GM12878 (cell line): Measurements from ENCODE around the gene PKHD1. TPM values are rescaled to one million over a fixed set of nuclear protein-coding genes. Genes with fewer than 3 reads are reported as not detected.

Experiments
- ATAC-seq: fragments of 200-7000 bp; cut with Tn5 transposase; 3 replicates; pipeline ENCODE4 v1.9.1; 2020; ENCODE audit warnings: mild to moderate bottlenecking, moderate library complexity
- BruUV-seq: library from RNA; stranded (reverse); fragments of 400-500 nt; replicated peaks from 2 replicates; lab custom pipeline; 2021; lab: Mats Ljungman, UMichigan
- CTCF ChIA-PET: fragments of 300-600 bp; sonication (Branson Sonifier 250); formaldehyde crosslinking; extraction: SDS; loops from one replicate; lab custom pipeline; 2021; ENCODE audit warnings: inconsistent platforms; lab: Yijun Ruan, JAX
- POLR2A ChIA-PET: fragments of 350-600 bp; formaldehyde crosslinking; extraction: SDS; loops from one replicate; lab custom pipeline; 2021; ENCODE audit warnings: inconsistent platforms; lab: Charles Lee
- RAD21 ChIA-PET: fragments of 300-600 bp; sonication (Branson Sonifier 250); formaldehyde crosslinking; loops from one replicate; lab custom pipeline; 2023; ENCODE audit warnings: antibody characterized with exemption; ENCODE audit not compliant: unreplicated experiment; lab: Charles Lee
- SMC1A ChIA-PET: fragments of 300-600 bp; sonication (Branson Sonifier 250); formaldehyde crosslinking; loops from one replicate; lab custom pipeline; 2023; ENCODE audit not compliant: unreplicated experiment, uncharacterized antibody; lab: Charles Lee
- DNase-seq: peaks from one replicate; pipeline ENCODE4 v3.0.0-alpha.2; 2011; ENCODE audit warnings: low read depth, low spot score
- FAIRE-seq: peaks from 3 replicates; lab custom pipeline; 2011; peaks lifted over from hg19 to GRCh38; lab: Jason Lieb, UNC
- H2AFZ ChIP-seq: 2 replicates; pipeline ENCODE4 v1.6.0; 2011; ENCODE audit warnings: low read depth, low read length, control low read depth; ENCODE audit not compliant: control insufficient read depth
- H3K27ac ChIP-seq: 2 replicates; pipeline ENCODE4 v1.5.1; 2011; ENCODE audit warnings: control low read depth; ENCODE audit not compliant: control insufficient read depth, insufficient read depth
- H3K27me3 ChIP-seq, 2 experiments: replicated peaks in 1 of 2; 2 replicates each; pipeline versions ENCODE4 v1.6.0 to v1.6.1; 2011; ENCODE audit warnings: low read length in 1 of 2; ENCODE audit not compliant: control insufficient read depth in 2 of 2, insufficient read depth in 2 of 2
- H3K36me3 ChIP-seq, 2 experiments: 2 replicates each; pipeline ENCODE4 v1.5.1; 2011; ENCODE audit warnings: low read length in 1 of 2; ENCODE audit not compliant: control insufficient read depth in 2 of 2, insufficient read depth in 2 of 2
- H3K4me1 ChIP-seq: 2 replicates; pipeline ENCODE4 v1.6.1; 2011; ENCODE audit warnings: mild to moderate bottlenecking, low read length, moderate library complexity, mixed read lengths; ENCODE audit not compliant: control insufficient read depth, insufficient read depth
- H3K4me2 ChIP-seq: 2 replicates; pipeline ENCODE4 v1.6.0; 2011; ENCODE audit warnings: control low read depth; ENCODE audit not compliant: control insufficient read depth, insufficient read depth
- H3K4me3 ChIP-seq: fragments of 200-600 bp; sonication (generic); 2 replicates; pipeline ENCODE4 v1.5.1; 2016
- H3K79me2 ChIP-seq: 2 replicates; pipeline ENCODE4 v1.6.0; 2011; ENCODE audit warnings: low read length; ENCODE audit not compliant: control insufficient read depth, insufficient read depth
- H3K9ac ChIP-seq: 2 replicates; pipeline ENCODE4 v1.8.0; 2011; ENCODE audit warnings: low read length, control low read depth, mixed read lengths; ENCODE audit not compliant: control insufficient read depth, insufficient read depth
- H3K9me3 ChIP-seq: replicated peaks from 3 replicates; pipeline ENCODE4 v1.5.1; 2011; ENCODE audit warnings: mild to moderate bottlenecking, low read length; ENCODE audit not compliant: control insufficient read depth, insufficient read depth
- H4K20me1 ChIP-seq: 2 replicates; pipeline ENCODE4 v1.6.0; 2011; ENCODE audit not compliant: control insufficient read depth, insufficient read depth
- EGR1 ChIP-seq, 2 experiments: IDR thresholded peaks; 1 replicate in 1 of 2; 2 replicates in 1 of 2; pipeline ENCODE4 v1.6.1; 2011 to 2012; ENCODE audit warnings: low read depth in 2 of 2, low read length in 2 of 2, borderline replicate concordance in 1 of 2, mild to moderate bottlenecking in 1 of 2, moderate library complexity in 1 of 2
- ETV6 ChIP-seq, 2 experiments: fragments of 450-650 bp in 1 of 2; IDR thresholded peaks in 1 of 2; conservative IDR thresholded peaks in 1 of 2; 2 replicates each; pipeline ENCODE4 v1.6.1; 2014; ENCODE audit warnings: antibody characterized with exemption in 1 of 2, borderline replicate concordance in 1 of 2, low read depth in 1 of 2, mild to moderate bottlenecking in 1 of 2, moderate library complexity in 1 of 2
- GATAD2B ChIP-seq: fragments of 450-650 bp; conservative IDR thresholded peaks from 2 replicates; pipeline ENCODE4 v1.6.1; 2017; ENCODE audit warnings: low read depth, mild to moderate bottlenecking, moderate library complexity
- JUNB ChIP-seq: IDR thresholded peaks from 2 replicates; pipeline ENCODE4 v1.6.1; 2016; ENCODE audit warnings: antibody characterized with exemption, mild to moderate bottlenecking
- MTA3 ChIP-seq: IDR thresholded peaks from 2 replicates; pipeline ENCODE4 v1.6.1; 2012; ENCODE audit warnings: low read length, inconsistent platforms, borderline replicate concordance
- NFXL1 ChIP-seq: fragments of 450-650 bp; IDR thresholded peaks from 2 replicates; pipeline ENCODE4 v1.6.1; 2017; ENCODE audit warnings: antibody characterized with exemption, mild to moderate bottlenecking, borderline replicate concordance
- NR2F1 ChIP-seq: fragments of 450-650 bp; conservative IDR thresholded peaks from 2 replicates; pipeline ENCODE4 v1.6.1; 2017; ENCODE audit warnings: mild to moderate bottlenecking
- RAD51 ChIP-seq: fragments of 450-650 bp; IDR thresholded peaks from 2 replicates; pipeline ENCODE4 v1.6.1; 2016; ENCODE audit warnings: moderate library complexity, mild to moderate bottlenecking, inconsistent platforms
- SP1 ChIP-seq: IDR thresholded peaks from one replicate; pipeline ENCODE4 v1.6.1; 2011; ENCODE audit warnings: low read depth, low read length
- SREBF1 ChIP-seq: IDR thresholded peaks from 2 replicates; pipeline ENCODE4 v1.6.1; 2012; ENCODE audit warnings: mild to moderate bottlenecking, low read length
- TCF3 ChIP-seq: IDR thresholded peaks from 2 replicates; pipeline ENCODE4 v1.6.1; 2012; ENCODE audit warnings: low read depth, mild to moderate bottlenecking, low read length, borderline replicate concordance; ENCODE audit not compliant: insufficient read depth
- ZBTB33 ChIP-seq: fragments of 450-650 bp; IDR thresholded peaks from 2 replicates; pipeline ENCODE4 v1.6.1; 2017; ENCODE audit warnings: mild to moderate bottlenecking
- ZBTB4 ChIP-seq: fragments of 450-650 bp; formaldehyde crosslinking; IDR thresholded peaks from 2 replicates; pipeline ENCODE4 v1.4.0; 2022; ENCODE audit warnings: mild to moderate bottlenecking, moderate library complexity
- ZNF622 ChIP-seq: fragments of 450-650 bp; IDR thresholded peaks from 2 replicates; pipeline ENCODE4 v1.6.1; 2017; ENCODE audit warnings: mild to moderate bottlenecking, inconsistent platforms
- WGBS: methylation state at CpG from one replicate; pipeline ENCODE4 v1.1.6; 2016; ENCODE audit warnings: low lambda C conversion rate; ENCODE audit not compliant: insufficient replicate concordance, insufficient coverage; ENCODE audit errors: missing lambda C conversion rate; 5-methylcytosine and 5-hydroxymethylcytosine counted together
- in situ Hi-C: fragments of 300-500 bp; cut with MboI; formaldehyde crosslinking; loops from 9 replicates; pipeline ENCODE4 v1.14.3; 2018; ENCODE audit warnings: mixed read lengths
- intact Hi-C: fragments of 100-400 bp; cut with micrococcal nuclease; formaldehyde crosslinking; loops from one replicate; pipeline ENCODE4 v1.14.2; 2022; ENCODE audit not compliant: unreplicated experiment
- polyA plus RNA-seq, 11 experiments: library from polyadenylated mRNA; depleted of rRNA in 4 of 11; unstranded in 6 of 11; stranded (reverse) in 5 of 11; fragments of >200 nt; fragmentation: Nextera tagmentation in 4 of 11; fragmentation: Illumina TruSeq in 1 of 11; extraction: Ambion mirVana in 4 of 11; extraction: Trizol in 1 of 11; gene quantifications; 1 replicate in 1 of 11; 2 replicates in 10 of 11; pipeline versions ENCODE4 v1.2.1 to v1.2.3, GENCODE V29; 2011 to 2016; ENCODE audit warnings: inconsistent platforms in 2 of 11, missing spikeins in 2 of 11, low read depth in 1 of 11
- total RNA-seq, 4 experiments: library from RNA; depleted of rRNA in 3 of 4; stranded (reverse); fragments of >200 nt in 3 of 4; fragmentation: Illumina TruSeq in 1 of 4; extraction: Trizol in 1 of 4; gene quantifications; 2 replicates each; pipeline versions ENCODE4 v1.2.1 to v1.2.3, GENCODE V29; 2013 to 2021
- TF ChIP-seq, protein P1 (sequence below): fragments of 450-650 bp; conservative IDR thresholded peaks from 2 replicates; pipeline ENCODE4 v1.6.1; 2017; ENCODE audit warnings: mild to moderate bottlenecking, moderate library complexity
- TF ChIP-seq, protein P2 (sequence below): fragments of 450-650 bp; IDR thresholded peaks from 2 replicates; pipeline ENCODE4 v1.6.1; 2017; ENCODE audit warnings: low read depth, mild to moderate bottlenecking, moderate library complexity

PKHD1 gene
- total and polyA plus RNA-seq, 10 of the 15 experiments (the other 5 are each of a cell fraction or from before 2014, with no cell fraction given): under 0.01 to 0.90 (median 0.02) TPM; not detected in 1

GRCh38 chr6:51841626-51842025 is 245.8 kb downstream of the PKHD1 start:
- Histone ChIP-seq H4K20me1 (no peaks in the 10 kb centered on the region; the same call in 1 of the 2 replicates), H3K27ac (no peak overlapping the region), H2AFZ (no peak overlapping the region), H3K4me3 (no peak overlapping the region), H3K4me1 (no peaks in the 10 kb centered on the region), H3K9me3 (no peaks in the 10 kb centered on the region), H3K9ac (no peak overlapping the region), H3K27me3 (peaks cover 0 to 2% of the 10 kb centered on the region in 2 experiments; a peak in 2 of 4 replicates), H3K79me2 (no peaks in the 10 kb centered on the region), H3K4me2 (no peak overlapping the region), H3K36me3 (no peaks in the 10 kb centered on the region)
- ATAC-seq (no peak), FAIRE-seq (no peak), DNase-seq (no peak)
- intact Hi-C loops: loop anchor here (5.0 kb wide), 1 partner anchor 1024 kb away; the partner anchor contains the start of gene TFAP2B
- 61% methylated on average over 2 of the region's 2 CpGs for WGBS
- ChIA-PET RAD21 (no interaction called here), POLR2A (no interaction called here), CTCF (interaction anchor here (0.7 to 1.6 kb wide), 2 partner anchors 118 to 191 kb away, joined by 3 to 5 read pairs; no protein-coding TSS in a partner anchor), SMC1A (no interaction called here)
- no peak for TF ChIP-seq TCF3
- TF ChIP-seq ZBTB4 (CRISPR knock-in tag): no peak
- TF ChIP-seq, protein P1, sequence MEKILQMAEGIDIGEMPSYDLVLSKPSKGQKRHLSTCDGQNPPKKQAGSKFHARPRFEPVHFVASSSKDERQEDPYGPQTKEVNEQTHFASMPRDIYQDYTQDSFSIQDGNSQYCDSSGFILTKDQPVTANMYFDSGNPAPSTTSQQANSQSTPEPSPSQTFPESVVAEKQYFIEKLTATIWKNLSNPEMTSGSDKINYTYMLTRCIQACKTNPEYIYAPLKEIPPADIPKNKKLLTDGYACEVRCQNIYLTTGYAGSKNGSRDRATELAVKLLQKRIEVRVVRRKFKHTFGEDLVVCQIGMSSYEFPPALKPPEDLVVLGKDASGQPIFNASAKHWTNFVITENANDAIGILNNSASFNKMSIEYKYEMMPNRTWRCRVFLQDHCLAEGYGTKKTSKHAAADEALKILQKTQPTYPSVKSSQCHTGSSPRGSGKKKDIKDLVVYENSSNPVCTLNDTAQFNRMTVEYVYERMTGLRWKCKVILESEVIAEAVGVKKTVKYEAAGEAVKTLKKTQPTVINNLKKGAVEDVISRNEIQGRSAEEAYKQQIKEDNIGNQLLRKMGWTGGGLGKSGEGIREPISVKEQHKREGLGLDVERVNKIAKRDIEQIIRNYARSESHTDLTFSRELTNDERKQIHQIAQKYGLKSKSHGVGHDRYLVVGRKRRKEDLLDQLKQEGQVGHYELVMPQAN: no peak
- TF ChIP-seq EGR1 (IDR thresholded peaks at IDR 0.05; ENCODE audit: borderline replicate concordance in 1 of 2, low read depth in 2 of 2, low read length in 2 of 2): no peak
- no peak for TF ChIP-seq MTA3
- TF ChIP-seq NR2F1: no peak
- no peak for TF ChIP-seq ETV6 (conservative IDR thresholded peaks at IDR 0.05 in 1 of 2, IDR thresholded peaks at IDR 0.05 in 1 of 2; ENCODE audit: borderline replicate concordance in 1 of 2, low read depth in 1 of 2)
- no peak for TF ChIP-seq ZBTB33
- TF ChIP-seq, protein P2, sequence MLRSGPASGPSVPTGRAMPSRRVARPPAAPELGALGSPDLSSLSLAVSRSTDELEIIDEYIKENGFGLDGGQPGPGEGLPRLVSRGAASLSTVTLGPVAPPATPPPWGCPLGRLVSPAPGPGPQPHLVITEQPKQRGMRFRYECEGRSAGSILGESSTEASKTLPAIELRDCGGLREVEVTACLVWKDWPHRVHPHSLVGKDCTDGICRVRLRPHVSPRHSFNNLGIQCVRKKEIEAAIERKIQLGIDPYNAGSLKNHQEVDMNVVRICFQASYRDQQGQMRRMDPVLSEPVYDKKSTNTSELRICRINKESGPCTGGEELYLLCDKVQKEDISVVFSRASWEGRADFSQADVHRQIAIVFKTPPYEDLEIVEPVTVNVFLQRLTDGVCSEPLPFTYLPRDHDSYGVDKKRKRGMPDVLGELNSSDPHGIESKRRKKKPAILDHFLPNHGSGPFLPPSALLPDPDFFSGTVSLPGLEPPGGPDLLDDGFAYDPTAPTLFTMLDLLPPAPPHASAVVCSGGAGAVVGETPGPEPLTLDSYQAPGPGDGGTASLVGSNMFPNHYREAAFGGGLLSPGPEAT: no peak
- TF ChIP-seq SP1: no peak
- no peak for TF ChIP-seq RAD51
- TF ChIP-seq NFXL1: no peak
- TF ChIP-seq SREBF1: no peak
- no peak for TF ChIP-seq ZNF622
- no peak for TF ChIP-seq GATAD2B
- no peak for TF ChIP-seq JUNB
- BruUV-seq: no TSS peak
- in situ Hi-C loops: no loop called here
